Activated T-cell treated with anti-CD3 and anti-CD28 coated beads, Interleukin-2, amount 50 U/mL, for 1 hour (primary cell): ENCODE data around the gene GTSE1.
"Not testable (repeated sequence)": the region's sequence is repeated elsewhere in the genome, so short reads cannot be mapped to it uniquely, and the experiment has no call there.

Experiments used
- DNase-seq: peaks from one replicate; pipeline ENCODE4 v3.0.0-alpha.2; 2020

GTSE1 gene

DNA sequence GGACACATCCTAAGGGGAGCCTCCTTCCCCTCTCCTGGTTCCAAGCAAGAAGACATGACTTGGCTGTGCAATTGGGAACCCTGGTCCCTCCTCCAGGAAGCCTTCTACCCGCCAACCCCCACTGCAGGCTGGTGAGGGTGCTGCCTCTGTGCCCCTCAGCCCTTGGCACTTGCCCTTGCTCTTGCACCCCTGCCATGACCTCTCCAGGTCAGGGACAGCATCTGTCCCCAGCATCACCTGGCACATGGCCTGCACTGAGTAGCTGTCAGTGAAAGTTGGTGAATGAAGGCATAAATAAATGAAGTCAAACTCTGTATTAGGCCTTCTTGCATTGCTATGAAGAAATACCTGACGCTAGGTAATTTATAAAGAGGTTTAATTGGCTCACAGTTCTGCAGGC, 1.9 kb upstream of the GTSE1 start:
- DNase-seq, result no peak

GRCh38 chr22:46295277-46295971, 1.2 kb upstream of the GTSE1 start:
- DNase-seq, result no peak

- no peak for DNase-seq
These were observed 612 bp downstream of the GTSE1 start for GRCh38 chr22:46297151-46297812.

DNA sequence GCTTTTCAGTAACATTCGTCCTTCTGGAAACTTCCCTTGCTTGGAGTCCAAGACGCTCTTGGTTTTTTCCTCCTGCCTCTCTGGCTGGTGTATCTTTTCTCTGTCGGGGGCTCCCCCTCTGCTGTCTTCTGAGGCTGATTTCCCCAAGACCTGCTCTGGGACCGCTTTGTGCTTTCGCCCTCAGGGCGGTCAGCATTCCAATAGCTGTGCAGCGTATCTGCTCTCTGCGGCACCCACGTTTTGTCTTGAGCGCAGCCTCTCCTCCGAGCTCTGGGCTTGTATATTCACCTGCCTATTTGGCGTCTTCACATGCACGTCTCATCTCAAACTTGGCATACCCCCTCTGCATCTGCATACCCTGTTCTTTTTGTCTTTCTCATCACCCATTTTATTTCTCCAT, 2.4 kb downstream of the GTSE1 start:
- no peak for DNase-seq

GRCh38 chr22:46300491-46300890, 3.8 kb downstream of the GTSE1 start:
- DNase-seq, result no peak

DNA sequence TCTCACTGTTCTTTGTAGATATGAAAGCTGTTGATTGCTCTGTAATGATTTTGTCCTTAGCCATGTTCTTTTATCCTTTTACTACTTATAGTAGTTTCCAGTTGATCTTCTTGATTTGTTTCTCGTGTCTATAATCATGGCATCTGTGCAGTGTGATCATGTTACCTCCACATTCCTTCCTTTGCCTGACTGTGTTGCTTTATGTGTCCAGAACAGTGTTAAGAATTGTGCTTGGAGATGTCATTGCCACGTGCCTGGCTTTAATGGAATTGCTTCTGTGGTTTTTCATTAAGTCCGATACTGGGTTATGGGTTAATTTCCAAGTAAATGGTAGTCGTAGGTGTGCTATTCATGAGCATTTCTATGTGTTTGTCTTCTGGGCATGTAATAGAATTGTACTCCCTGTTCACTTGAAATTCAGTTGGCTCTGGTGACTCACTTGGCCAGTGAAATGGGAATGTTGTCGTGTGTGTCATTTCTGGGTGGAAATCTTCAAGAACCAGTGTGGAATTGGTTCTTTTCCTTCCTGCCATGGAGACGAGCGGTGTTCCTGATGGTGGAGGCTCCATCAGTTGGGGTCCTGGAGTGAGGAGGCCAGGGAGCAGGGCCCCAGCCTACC, 6.8 kb downstream of the GTSE1 start:
- DNase-seq, result no peak

DNA sequence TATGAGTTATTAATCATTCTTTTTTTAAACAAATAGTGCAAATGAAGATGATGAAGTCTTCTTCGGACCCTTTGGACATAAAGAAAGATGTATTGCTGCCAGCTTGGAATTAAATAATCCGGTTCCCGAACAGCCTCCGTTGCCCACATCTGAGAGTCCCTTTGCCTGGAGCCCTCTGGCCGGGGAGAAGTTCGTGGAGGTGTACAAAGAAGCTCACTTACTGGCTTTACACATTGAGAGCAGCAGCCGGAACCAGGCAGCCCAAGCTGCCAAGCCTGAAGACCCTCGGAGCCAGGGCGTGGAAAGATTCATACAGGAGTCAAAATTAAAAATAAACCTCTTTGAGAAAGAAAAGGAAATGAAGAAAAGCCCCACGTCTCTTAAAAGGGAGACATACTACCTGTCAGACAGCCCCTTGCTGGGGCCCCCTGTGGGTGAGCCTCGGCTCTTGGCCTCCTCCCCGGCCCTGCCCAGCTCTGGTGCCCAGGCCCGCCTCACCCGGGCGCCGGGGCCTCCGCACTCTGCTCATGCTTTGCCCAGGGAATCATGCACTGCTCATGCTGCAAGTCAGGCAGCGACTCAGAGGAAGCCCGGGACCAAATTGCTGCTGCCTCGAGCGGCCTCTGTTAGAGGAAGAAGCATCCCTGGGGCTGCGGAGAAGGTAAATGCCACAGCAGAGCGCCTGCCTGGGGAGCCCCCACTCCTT, 11.8 kb downstream of the GTSE1 start:
- DNase-seq, result no peak

DNA sequence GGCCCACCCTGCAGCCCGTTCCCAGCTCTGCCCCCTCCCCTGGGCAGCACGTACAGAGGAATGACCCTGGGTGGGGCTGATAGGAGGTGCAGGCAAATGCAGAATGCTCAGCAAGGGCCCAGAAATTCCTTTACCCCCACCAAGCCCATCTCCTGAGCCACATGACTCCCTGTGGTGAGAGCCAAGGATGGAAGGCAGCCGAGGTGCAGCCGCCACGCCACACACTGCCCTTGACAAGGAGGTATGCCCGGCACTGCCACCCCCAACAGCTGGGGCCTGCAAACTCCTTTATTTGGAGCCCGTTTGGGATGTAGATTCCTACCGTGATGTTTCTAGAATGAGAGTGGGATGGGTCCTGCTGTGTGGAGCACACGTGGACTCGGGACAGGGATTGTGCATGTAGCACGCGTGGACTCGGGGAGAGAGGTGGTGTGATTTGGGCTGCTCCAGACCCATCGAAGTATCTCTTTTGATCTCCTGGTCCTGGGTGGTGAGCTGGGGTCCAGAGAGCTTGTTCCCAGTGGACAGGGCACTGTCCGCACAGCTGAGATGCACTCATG, 12.9 kb downstream of the GTSE1 start:
- DNase-seq, result no peak

GRCh38 chr22:46312056-46312455, 15.4 kb downstream of the GTSE1 start:
- no peak for DNase-seq

- not testable (repeated sequence) for DNase-seq
These were observed 16.2 kb downstream of the GTSE1 start for GRCh38 chr22:46312848-46313247.

DNA sequence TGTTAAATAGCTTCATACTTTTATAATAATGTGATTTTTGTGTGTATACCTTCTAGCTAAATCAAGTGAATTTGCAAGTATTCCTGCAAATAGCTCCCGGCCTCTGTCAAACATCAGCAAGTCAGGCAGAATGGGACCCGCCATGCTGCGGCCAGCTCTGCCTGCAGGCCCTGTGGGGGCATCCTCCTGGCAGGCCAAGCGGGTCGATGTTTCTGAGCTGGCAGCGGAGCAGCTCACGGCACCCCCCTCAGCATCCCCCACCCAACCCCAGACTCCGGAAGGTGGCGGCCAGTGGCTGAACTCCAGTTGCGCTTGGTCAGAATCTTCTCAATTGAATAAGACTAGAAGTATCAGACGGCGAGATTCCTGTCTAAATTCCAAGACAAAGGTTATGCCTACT, 19.3 kb downstream of the GTSE1 start:
- DNase-seq, result no peak

DNA sequence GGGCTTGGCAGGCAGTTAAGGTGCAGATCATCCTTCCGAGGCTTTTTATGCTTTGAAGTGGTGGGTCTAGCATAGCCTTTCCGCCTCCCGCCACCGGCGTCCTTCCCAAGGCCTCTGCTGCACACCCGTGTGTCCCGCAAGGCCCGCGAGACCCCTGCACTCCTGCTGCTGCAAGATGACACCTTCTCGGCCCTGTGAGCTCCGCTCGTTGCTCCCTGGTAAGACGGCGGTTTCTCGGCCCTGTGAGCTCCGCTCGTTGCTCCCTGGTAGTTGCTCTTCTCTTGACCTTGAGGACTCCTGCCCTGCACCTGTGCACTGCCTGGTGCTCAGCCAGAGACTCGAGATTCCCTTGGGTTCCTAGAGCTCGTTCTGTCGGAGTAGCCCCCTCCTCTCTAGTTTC, 21.0 kb downstream of the GTSE1 start:
- no peak for DNase-seq

DNA sequence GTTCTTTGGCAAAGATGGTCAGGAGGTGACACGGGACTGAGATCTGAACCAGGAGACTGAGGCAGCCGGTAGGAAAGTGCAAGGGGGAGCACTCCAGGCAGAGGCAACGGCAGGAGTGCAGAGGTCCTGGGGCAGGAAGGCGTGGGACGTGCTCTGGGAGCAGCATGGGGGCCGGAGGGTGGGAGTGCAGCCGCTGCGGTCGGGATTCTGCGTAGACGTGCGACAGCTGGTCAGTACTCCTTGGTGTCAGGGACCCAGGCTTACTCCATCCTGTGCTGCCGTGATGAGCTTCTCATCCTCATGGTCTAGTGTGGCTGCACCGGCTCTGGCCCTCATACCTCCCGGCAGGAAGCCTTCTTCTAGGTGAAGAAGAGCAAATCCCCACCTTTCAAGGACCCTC, 21.9 kb downstream of the GTSE1 start:
- no peak for DNase-seq

GRCh38 chr22:46319319-46319718, 22.6 kb downstream of the GTSE1 start:
- DNase-seq, result no peak

GRCh38 chr22:46320166-46320710, 23.6 kb downstream of the GTSE1 start:
- no peak for DNase-seq

GRCh38 chr22:46320716-46321386, 24.2 kb downstream of the GTSE1 start:
- no peak for DNase-seq

DNA sequence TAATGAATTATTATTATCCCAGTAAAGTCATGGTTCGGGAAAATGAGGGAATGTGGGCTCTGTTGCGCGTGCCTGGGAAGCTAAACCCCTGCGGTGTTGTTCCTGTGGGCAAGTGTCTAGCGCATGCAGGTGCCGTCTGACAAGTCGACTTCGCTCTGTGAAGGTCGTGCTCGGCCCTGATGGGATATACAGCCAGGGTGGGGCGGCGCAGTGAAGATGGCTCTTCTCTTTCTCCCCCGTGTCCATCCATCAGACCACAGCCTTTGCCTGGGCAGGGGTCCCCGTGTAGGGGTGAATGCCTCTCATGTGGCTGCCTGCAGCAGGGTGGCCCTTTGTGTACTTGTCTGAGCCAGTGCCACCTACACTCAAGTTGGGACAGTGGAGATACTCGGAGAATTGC, 26.0 kb downstream of the GTSE1 start:
- DNase-seq, result no peak

DNA sequence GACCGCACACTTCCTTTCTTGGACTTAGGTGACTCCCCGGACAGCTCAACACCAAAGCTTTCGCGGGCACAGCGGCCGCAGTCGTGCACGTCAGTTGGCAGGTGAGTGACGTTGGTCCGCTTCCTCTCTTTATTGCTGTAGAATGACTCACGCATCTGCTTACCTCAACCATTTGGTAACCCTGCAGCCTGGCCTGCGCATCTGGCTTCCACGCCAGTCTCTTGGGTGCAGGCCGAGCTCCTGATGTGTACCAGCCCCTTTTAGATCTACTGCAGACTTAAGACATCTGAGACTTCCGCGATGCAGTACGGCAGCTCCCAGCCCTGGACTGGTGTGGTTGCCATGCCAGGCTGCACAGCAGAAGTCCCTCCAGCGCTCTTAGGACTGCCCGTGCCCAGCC, 26.5 kb downstream of the GTSE1 start:
- DNase-seq, result no peak

DNA sequence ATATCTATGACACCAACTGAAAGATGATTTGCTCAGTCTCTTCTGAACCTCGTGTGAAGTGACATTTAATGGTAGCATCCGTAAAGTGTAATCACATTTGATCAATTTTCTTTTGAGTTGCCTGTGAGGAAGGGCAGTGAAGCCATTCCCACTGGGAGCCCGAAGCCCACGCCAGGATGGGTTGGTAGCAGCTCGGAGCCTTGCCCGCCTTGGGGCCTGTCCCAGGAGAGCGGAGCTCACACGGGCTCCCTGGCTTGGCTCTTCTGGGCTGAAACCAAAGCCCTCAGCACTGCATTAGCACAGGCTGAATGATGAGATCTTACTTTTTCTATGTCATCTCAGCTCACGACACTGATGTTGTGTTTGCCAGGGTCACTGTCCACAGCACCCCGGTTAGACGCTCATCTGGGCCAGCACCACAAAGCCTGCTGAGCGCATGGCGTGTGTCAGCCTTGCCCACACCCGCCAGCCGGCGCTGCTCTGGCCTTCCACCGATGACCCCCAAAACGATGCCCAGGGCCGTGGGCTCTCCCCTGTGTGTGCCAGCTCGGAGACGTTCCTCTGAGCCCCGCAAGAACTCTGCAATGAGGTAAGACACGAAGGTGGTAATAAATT, 29.5 kb downstream of the GTSE1 start:
- DNase-seq, result no peak

GRCh38 chr22:46327691-46328465, 31.2 kb downstream of the GTSE1 start:
- DNase-seq, result no peak

- no peak for DNase-seq
These were observed 32.1 kb downstream of the GTSE1 start for GRCh38 chr22:46328797-46329196.
